ENCODE data around the gene RXRA. TPM values are rescaled to one million over a fixed set of nuclear protein-coding genes. Genes with fewer than 3 reads are reported as not detected.

RXRA gene
- polyA plus RNA-seq, 1 of the 3 experiments (the other 2 are of a cell fraction) = 7.6 TPM

DNA sequence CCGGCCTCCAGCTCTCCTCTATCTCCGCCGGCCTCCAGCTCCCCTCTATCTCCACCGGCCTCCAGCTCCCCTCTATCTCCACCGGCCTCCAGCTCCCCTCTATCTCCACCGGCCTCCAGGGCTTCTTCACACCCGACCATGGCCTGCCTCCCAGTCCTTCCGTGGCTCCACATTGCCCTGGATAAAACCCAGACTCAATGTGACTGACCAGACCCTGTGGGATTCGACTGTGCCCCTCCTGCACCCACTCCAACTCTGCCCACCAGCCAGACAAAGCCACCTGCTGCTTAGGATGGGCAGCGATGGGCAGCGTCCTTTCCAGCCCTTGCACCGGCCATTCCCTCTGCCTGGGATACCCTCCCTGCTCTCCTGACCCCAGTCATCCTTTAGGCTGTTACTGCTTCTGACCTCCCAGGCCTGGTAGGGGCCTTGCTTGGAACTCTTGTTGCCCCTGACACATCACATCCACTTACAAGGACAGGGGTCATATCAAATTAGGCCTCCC is 30.5 kb upstream of the RXRA start:
- H3K9ac ChIP-seq = no peak overlapping the region
- TF ChIP-seq GABPA (IDR thresholded peaks at IDR 0.05; ENCODE audit: low read depth) (no peak), TEAD4 (IDR thresholded peaks at IDR 0.05; ENCODE audit: borderline replicate concordance, insufficient read depth) (no peak), MEF2A (IDR thresholded peaks at IDR 0.05; ENCODE audit: borderline replicate concordance, low read depth) (no peak), FOXM1 (IDR thresholded peaks at IDR 0.05; ENCODE audit: low read depth) (no peak), SMC3 (IDR thresholded peaks at IDR 0.05; ENCODE audit: low read depth, low read length) (no peak), MXI1 (IDR thresholded peaks at IDR 0.05; ENCODE audit: low read depth, low read length) (no peak), TAF1 (IDR thresholded peaks at IDR 0.05; ENCODE audit: borderline replicate concordance, low read depth, low read length) (no peak), NRF1 (IDR thresholded peaks at IDR 0.05; ENCODE audit: low read depth, low read length) (no peak), EP300 (IDR thresholded peaks at IDR 0.05; ENCODE audit: borderline replicate concordance in 1 of 2, low read depth in 1 of 2, low read length in 1 of 2) (no peak), RFX5 (IDR thresholded peaks at IDR 0.05; ENCODE audit: low read length) (no peak), FOXJ3 (CRISPR knock-in tag; IDR thresholded peaks at IDR 0.05) (no peak), RXRA (IDR thresholded peaks at IDR 0.05; ENCODE audit: borderline replicate concordance, low read depth) (no peak)
- TF ChIP-seq, protein P1, sequence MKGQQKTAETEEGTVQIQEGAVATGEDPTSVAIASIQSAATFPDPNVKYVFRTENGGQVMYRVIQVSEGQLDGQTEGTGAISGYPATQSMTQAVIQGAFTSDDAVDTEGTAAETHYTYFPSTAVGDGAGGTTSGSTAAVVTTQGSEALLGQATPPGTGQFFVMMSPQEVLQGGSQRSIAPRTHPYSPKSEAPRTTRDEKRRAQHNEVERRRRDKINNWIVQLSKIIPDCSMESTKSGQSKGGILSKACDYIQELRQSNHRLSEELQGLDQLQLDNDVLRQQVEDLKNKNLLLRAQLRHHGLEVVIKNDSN (IDR thresholded peaks at IDR 0.05; ENCODE audit: borderline replicate concordance, low read depth) = no peak
- TF ChIP-seq, protein P2, sequence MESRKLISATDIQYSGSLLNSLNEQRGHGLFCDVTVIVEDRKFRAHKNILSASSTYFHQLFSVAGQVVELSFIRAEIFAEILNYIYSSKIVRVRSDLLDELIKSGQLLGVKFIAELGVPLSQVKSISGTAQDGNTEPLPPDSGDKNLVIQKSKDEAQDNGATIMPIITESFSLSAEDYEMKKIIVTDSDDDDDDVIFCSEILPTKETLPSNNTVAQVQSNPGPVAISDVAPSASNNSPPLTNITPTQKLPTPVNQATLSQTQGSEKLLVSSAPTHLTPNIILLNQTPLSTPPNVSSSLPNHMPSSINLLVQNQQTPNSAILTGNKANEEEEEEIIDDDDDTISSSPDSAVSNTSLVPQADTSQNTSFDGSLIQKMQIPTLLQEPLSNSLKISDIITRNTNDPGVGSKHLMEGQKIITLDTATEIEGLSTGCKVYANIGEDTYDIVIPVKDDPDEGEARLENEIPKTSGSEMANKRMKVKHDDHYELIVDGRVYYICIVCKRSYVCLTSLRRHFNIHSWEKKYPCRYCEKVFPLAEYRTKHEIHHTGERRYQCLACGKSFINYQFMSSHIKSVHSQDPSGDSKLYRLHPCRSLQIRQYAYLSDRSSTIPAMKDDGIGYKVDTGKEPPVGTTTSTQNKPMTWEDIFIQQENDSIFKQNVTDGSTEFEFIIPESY (IDR thresholded peaks at IDR 0.05; ENCODE audit: borderline replicate concordance, low read depth) = no peak
- no peak overlapping the region for H2AFZ ChIP-seq (ENCODE audit: low read depth)
- H3K9me3 ChIP-seq = no peaks in the 10 kb centered on the region
- DNase-seq = no peak
- ChIA-PET POLR2A (interaction anchor here (0.6 kb wide), 1 partner anchor 721 kb away, joined by 3 read pairs; no protein-coding TSS in a partner anchor), CTCF (interaction anchor here (0.6 to 3.7 kb wide), 2 partner anchors 125 to 139 kb away, joined by 3 to 18 read pairs; no protein-coding TSS in a partner anchor)
- peaks cover 3 to 38% of the 10 kb centered on the region in 2 experiments; a peak in 1 of 4 replicates for H3K4me1 ChIP-seq (ENCODE audit: control insufficient read depth in 1 of 2, insufficient read depth in 2 of 2, low read depth in 1 of 2, low read length in 1 of 2)
- H3K4me3 ChIP-seq (ENCODE audit: low read depth in 2 of 2, low read length in 1 of 2) = no peak overlapping the region
- no peaks in the 10 kb centered on the region for H3K79me2 ChIP-seq (ENCODE audit: insufficient read depth)
- no peak overlapping the region for H3K27ac ChIP-seq (ENCODE audit: low read depth in 2 of 2, low read length in 1 of 2)
- WGBS (ENCODE audit: low lambda C conversion rate) = 82% methylated on average over 12 of the region's 12 CpGs
- no peaks in the 10 kb centered on the region for H3K9me2 ChIP-seq
- H4K20me1 ChIP-seq (ENCODE audit: insufficient read depth) = no peaks in the 10 kb centered on the region
- H3K27me3 ChIP-seq (ENCODE audit: insufficient read depth) = peaks cover 6% of the 10 kb centered on the region; the same call in 1 of the 2 replicates
- H3K4me2 ChIP-seq = no peak overlapping the region
- H3K36me3 ChIP-seq (replicated peaks in 1 of 2; ENCODE audit: control insufficient read depth in 1 of 2, insufficient read depth in 2 of 2, low read length in 1 of 2) = no peaks in the 10 kb centered on the region
- no peaks in the 10 kb centered on the region for H3F3A ChIP-seq (replicated peaks; ENCODE audit: insufficient read depth)
